22Rv1 (cell line): ENCODE measurements around the gene ZNF488.

ENCODE experiments used
- H3K27ac ChIP-seq: fragments of 450-650 bp; 2 replicates; pipeline ENCODE4 v1.5.1; 2017
- CTCF ChIP-seq: fragments of 450-650 bp; IDR thresholded peaks from 2 replicates; pipeline ENCODE4 v1.5.1; 2017; ENCODE audit warnings: mild to moderate bottlenecking
- ZFX ChIP-seq: fragments of 450-650 bp; IDR thresholded peaks from 2 replicates; pipeline ENCODE4 v1.6.1; 2017; ENCODE audit warnings: antibody characterized with exemption, borderline replicate concordance

The ZNF488 gene

GRCh38 chr10:47335906-47336305 is 48.2 kb downstream of the ZNF488 start:
- no peak overlapping the region for H3K27ac ChIP-seq
- TF ChIP-seq ZFX (no peak), CTCF (no peak)

GRCh38 chr10:47334466-47335295 is 49.4 kb downstream of the ZNF488 start:
- no peak overlapping the region for H3K27ac ChIP-seq
- no peak for TF ChIP-seq ZFX
- TF ChIP-seq CTCF, result no peak

GRCh38 chr10:47333532-47333931 is 50.6 kb downstream of the ZNF488 start:
- TF ChIP-seq ZFX, result no peak
- TF ChIP-seq CTCF, result no peak
- H3K27ac ChIP-seq, result no peak overlapping the region

- TF ChIP-seq CTCF (no peak), ZFX (no peak)
- no peak overlapping the region for H3K27ac ChIP-seq
These were observed 51.1 kb downstream of the ZNF488 start for GRCh38 chr10:47332946-47333345.

- H3K27ac ChIP-seq, result no peak overlapping the region
- TF ChIP-seq ZFX (no peak), CTCF (no peak)
These were observed 51.7 kb downstream of the ZNF488 start for GRCh38 chr10:47332371-47332770.

GRCh38 chr10:47331954-47332353 is 52.1 kb downstream of the ZNF488 start:
- no peak for TF ChIP-seq CTCF
- no peak for TF ChIP-seq ZFX
- H3K27ac ChIP-seq, result no peak overlapping the region

GRCh38 chr10:47331491-47331890 is 52.6 kb downstream of the ZNF488 start:
- TF ChIP-seq CTCF (no peak), ZFX (no peak)
- H3K27ac ChIP-seq, result no peak overlapping the region; the same call in 1 of the 2 replicates
